ENCODE data around the gene ADAMTS15.

Gene ADAMTS15, protein sequence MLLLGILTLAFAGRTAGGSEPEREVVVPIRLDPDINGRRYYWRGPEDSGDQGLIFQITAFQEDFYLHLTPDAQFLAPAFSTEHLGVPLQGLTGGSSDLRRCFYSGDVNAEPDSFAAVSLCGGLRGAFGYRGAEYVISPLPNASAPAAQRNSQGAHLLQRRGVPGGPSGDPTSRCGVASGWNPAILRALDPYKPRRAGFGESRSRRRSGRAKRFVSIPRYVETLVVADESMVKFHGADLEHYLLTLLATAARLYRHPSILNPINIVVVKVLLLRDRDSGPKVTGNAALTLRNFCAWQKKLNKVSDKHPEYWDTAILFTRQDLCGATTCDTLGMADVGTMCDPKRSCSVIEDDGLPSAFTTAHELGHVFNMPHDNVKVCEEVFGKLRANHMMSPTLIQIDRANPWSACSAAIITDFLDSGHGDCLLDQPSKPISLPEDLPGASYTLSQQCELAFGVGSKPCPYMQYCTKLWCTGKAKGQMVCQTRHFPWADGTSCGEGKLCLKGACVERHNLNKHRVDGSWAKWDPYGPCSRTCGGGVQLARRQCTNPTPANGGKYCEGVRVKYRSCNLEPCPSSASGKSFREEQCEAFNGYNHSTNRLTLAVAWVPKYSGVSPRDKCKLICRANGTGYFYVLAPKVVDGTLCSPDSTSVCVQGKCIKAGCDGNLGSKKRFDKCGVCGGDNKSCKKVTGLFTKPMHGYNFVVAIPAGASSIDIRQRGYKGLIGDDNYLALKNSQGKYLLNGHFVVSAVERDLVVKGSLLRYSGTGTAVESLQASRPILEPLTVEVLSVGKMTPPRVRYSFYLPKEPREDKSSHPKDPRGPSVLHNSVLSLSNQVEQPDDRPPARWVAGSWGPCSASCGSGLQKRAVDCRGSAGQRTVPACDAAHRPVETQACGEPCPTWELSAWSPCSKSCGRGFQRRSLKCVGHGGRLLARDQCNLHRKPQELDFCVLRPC

GRCh38 chr11:130448416-130449309 lies at the start of gene ADAMTS15:
ADAMTS15 (plus strand) TSS chr11:130448645; CDS start chr11:130448974, 329 bp downstream.
- DNase-seq, result no peak

GRCh38 chr11:130399196-130399595 lies 49.2 kb upstream of the ADAMTS15 start:
- no peak for DNase-seq

- no peak for DNase-seq
Observed at GRCh38 chr11:130400781-130401483, 47.5 kb upstream of the ADAMTS15 start.

GRCh38 chr11:130402570-130402969 lies 45.9 kb upstream of the ADAMTS15 start:
- DNase-seq, result no peak

GRCh38 chr11:130403271-130403804 lies 45.1 kb upstream of the ADAMTS15 start:
- DNase-seq, result no peak

GRCh38 chr11:130403967-130404366 lies 44.5 kb upstream of the ADAMTS15 start:
- no peak for DNase-seq

DNA sequence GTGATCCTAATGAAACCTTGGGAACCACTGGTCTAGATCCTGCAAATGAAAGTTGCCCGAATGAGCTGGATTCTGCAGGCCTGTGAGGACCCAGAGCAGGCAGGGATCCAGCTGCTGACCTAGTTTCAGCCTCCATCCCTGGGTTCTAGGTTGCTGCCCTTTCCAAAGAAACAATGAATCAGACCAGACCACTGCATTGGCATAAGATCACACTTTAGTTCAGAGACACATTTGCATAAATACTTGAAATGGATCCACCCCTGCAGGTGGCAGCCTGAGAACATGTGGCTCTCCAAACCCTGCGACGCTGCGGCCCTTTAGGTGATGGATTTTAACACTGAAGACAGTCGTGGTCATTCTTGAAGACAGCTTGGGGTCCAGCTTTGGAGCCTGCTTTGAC lies 43.7 kb upstream of the ADAMTS15 start:
- DNase-seq, result no peak

- no peak for DNase-seq
Observed at GRCh38 chr11:130405428-130405827, 43.0 kb upstream of the ADAMTS15 start.

DNA sequence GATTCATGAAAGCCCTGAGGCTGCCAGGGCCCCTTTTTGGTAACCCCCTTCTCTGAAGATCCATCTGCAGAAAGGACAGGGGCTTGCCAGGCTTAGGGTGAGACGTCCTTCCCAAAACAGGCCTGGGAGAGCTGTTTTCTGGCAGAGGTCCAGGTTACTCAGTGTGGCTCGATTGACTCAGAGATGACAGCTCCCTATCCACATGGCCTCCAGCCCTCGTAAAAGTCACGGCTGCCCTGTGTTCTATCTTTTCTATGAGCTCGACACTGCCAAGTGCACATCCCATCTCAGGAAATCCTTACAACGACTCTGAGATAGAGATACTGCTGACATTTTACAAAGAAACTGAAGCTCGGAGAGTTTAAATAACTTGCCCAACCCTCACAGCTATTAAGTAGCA lies 40.5 kb upstream of the ADAMTS15 start:
- no peak for DNase-seq

DNA sequence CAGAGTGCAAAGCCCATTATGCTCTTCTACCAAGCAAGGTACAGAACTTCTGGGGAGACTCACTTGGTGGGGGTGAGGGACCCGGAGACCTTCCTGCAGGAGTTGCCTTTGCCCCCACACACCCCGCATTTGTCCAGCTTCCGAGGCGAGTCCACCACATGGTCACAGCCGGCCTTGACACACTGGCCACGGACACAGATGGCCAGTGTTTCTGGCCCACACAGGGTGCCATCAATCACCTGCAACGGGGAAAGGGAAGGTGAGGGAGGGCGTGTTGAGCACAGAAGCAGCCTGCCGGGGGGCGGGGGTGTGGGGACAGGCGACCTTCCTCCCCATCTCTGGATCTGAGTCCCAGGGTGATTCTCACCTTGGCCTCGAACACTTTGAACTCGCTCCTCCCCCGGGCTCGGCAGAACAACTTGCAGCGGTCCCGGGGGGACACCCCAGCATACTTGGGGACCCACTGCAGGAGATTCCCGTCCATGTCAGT lies 40.0 kb upstream of the ADAMTS15 start:
- no peak for DNase-seq

DNA sequence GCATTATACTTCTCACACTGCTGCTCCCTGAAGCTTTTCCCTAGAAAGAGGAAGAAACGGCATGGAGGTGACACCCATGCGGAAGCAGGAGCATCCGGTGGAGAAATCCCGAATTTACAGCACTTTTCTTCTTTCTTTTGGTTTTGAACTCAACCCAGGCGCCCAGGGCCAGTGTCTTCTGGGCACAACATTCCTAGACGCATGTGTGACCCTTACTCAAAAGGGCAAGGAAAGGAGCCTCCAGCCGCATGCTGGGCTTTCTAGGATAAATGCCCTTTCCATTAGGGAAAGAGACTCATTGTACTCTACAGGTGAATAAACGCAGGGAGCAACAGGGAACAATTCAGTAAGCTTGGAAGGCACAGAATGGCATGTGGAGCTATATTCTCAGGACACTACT lies 39.5 kb upstream of the ADAMTS15 start:
- DNase-seq, result no peak

DNA sequence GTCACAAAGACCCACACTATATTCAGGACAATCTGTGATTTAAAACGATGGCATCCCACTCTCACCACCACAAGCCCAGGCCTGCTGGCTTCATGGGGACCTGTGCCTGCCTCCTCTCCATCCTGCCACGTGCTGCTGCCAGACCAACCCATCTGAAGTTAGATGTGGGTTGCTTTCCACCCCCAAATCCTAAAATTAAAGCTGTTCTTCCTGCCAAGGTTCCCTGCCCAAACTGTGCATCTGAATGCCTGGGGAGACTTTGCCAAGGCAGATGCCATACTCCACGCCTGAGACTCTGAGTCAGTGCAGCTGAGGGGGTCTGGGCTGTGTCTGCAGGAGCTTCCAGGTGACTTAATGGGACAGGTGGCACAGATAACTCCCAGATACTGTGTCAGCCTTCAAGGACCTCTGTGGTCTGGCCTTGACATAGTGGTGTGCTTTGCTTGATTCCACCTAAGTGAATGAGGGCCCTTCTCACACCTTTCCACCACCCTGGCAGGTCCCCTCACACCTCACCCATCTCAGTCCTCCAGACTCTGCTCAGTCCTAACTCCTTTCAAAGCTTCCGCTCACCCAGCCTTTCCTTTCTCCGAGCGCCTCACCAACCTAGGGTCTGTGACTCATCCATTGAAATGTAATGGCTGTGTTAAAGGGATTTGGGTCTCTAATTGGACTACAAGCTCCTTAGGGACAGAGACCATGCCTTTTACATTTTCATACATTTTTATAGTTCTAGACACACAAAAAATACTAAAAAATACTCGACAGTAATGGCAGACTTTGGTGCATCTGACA lies 38.7 kb upstream of the ADAMTS15 start:
- no peak for DNase-seq

DNA sequence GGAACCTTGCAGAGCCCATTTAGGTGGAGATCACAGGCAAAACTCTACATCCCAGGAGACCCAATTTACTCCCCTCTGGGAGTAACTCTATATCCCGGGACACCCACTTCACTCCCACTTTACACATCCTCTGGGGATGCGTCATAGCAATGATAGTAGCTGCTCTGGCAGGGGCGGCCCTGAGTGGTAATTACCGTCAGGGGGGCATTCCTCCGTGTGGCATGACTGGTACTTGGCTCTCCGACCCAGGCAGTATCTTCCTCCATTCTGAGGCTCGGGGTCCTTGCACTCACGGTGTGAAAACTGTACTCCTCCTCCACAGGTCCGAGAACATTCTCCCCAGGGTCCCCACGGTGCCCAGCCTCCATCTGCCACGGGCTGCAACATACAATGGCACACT lies 37.2 kb upstream of the ADAMTS15 start:
- DNase-seq, result no peak

DNA sequence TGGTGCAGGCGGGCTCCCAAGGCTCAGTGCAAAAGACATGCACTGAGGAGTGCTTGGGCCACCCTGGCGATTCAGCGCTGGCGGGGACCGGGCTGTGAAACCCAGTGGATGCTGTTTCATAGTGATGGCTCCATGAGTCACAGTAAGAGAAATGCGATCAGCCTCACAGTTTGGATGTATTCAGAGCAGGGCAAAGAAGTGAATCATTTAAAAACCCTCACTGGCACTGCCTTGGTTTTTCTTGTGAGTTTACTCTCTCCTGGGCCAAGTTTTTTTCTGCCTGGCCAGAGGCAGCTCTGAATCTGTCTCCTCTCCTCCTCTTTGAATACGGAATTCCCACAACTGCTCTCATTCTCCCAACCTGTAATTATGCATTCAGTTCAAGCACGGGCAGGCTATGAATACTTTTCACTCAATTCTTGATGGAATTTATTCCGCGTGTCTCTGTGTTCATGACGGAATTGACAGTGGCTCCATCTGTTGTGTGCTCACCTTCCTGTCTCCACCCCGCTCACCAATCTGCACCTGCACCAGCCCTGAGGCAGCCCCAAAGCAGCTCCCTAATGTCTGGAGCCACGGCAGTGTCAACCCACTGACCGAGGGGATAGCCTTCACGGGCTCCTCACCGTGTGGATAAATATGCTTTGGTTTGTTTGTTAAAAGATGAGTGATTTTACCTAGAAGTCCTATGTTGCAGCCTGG lies 34.9 kb upstream of the ADAMTS15 start:
- DNase-seq, result no peak

- no peak for DNase-seq
Observed at GRCh38 chr11:130414107-130415080, 34.1 kb upstream of the ADAMTS15 start.

- no peak for DNase-seq
Observed at GRCh38 chr11:130415731-130416529, 32.5 kb upstream of the ADAMTS15 start.

DNA sequence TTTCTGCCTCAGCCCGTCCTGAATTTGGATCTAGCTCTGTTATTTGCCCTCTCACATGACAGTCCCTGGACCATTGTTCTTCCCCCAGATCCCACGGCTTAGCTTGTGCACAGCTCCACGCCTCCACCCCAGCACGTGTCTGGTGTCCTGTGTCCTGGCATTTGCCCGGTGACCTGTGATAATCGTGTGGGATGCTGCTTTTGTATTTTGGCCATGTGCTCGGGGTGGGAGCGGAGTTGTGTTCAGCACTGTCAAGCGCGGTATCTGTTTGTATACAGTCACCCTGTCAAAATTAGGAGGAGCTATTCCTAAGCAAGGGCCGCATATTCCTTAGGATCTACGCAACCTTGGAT lies 31.9 kb upstream of the ADAMTS15 start:
- DNase-seq, result no peak

DNA sequence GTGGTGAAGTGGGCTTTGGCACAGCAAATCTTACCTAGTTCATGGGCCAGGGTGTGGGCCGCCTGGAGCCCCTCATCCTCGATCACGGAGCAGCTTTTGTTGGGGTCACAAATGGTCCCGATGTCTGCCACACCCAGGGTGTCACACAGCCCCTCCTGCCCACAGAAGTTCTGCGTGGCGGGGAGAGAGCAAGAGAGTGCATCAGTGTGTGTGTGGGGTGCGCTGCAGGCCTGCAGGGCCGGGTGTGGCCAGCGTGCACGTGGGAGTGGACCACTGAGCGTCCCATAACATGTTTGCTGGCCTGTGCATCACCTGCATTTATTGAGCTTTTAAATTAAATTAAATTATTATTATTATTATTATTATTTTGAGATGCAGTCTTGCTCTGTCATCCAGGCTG lies 31.5 kb upstream of the ADAMTS15 start:
- no peak for DNase-seq
